ENCODE data around the gene TACC3.
A peak's percentile ranks its signal among the peaks of the same experiment; 100 is the strongest.

TACC3 gene

GRCh38 chr4:1703867-1704266, 17.5 kb upstream of the TACC3 start:
- DNase-seq (ENCODE audit: low read depth): no peak

GRCh38 chr4:1705732-1706131, 15.6 kb upstream of the TACC3 start:
- DNase-seq (ENCODE audit: low read depth): no peak

- no peak for DNase-seq (ENCODE audit: low read depth)
These were observed 15.0 kb upstream of the TACC3 start for GRCh38 chr4:1706358-1706757.

- no peak for DNase-seq (ENCODE audit: low read depth)
These were observed 12.7 kb upstream of the TACC3 start for GRCh38 chr4:1708581-1708980.

GRCh38 chr4:1711055-1711570, 10.2 kb upstream of the TACC3 start:
- no peak for DNase-seq (ENCODE audit: low read depth)

- DNase-seq (ENCODE audit: low read depth): no peak
These were observed 9.6 kb upstream of the TACC3 start for GRCh38 chr4:1711571-1712215.

GRCh38 chr4:1712216-1713002, 8.9 kb upstream of the TACC3 start, which contains the start of gene SLBP:
TSS of gene SLBP (minus strand) at chr4:1712319. CDS start at chr4:1712188, 131 bp downstream.
- DNase-seq (ENCODE audit: low read depth): peak; percentile 98

GRCh38 chr4:1713003-1713851, 8.1 kb upstream of the TACC3 start:
- DNase-seq (ENCODE audit: low read depth): no peak

GRCh38 chr4:1714303-1715001, 6.9 kb upstream of the TACC3 start:
- DNase-seq (ENCODE audit: low read depth): no peak

- DNase-seq (ENCODE audit: low read depth): no peak
These were observed 6.1 kb upstream of the TACC3 start for GRCh38 chr4:1715002-1715758.

GRCh38 chr4:1716065-1716945, 5.0 kb upstream of the TACC3 start:
- DNase-seq (ENCODE audit: low read depth): no peak

GRCh38 chr4:1717129-1718094, 3.9 kb upstream of the TACC3 start:
- no peak for DNase-seq (ENCODE audit: low read depth)

GRCh38 chr4:1718095-1718850, 3.0 kb upstream of the TACC3 start:
- DNase-seq (ENCODE audit: low read depth): no peak

- no peak for DNase-seq (ENCODE audit: low read depth)
These were observed 948 bp upstream of the TACC3 start for GRCh38 chr4:1720163-1720983.

GRCh38 chr4:1721666-1722550, 587 bp downstream of the TACC3 start:
- DNase-seq (ENCODE audit: low read depth): no peak

- no peak for DNase-seq (ENCODE audit: low read depth)
These were observed 1.3 kb downstream of the TACC3 start for GRCh38 chr4:1722551-1723118.

All from stimulated activated CD8-positive, alpha-beta memory T cell treated with anti-CD3 and anti-CD28 coated beads, Interleukin-12 subunit alpha, Interleukin-12 subunit beta, amount 100 ng/mL, for 1 hour (primary cell).